RWPE2 (cell line): ENCODE measurements around the gene SLC37A1.

Experiments
- ATAC-seq: fragments of 200-7000 bp; cut with Tn5 transposase; 3 replicates; pipeline ENCODE4 v1.9.1; 2021; ENCODE audit warnings: low read depth
- DNase-seq: peaks from one replicate; pipeline ENCODE4 v3.0.0-alpha.2; 2020; ENCODE audit warnings: low spot score
- H3K27ac ChIP-seq: fragments of 450-650 bp; 2 replicates; pipeline ENCODE4 v1.5.1; 2017; ENCODE audit warnings: mild to moderate bottlenecking; ENCODE audit not compliant: poor library complexity, severe bottlenecking
- H3K27me3 ChIP-seq: fragments of 250-450 bp; sonication (Bioruptor Pico); 2 replicates; pipeline ENCODE4 v1.5.1; 2021; ENCODE audit warnings: mild to moderate bottlenecking, moderate library complexity; ENCODE audit not compliant: insufficient read depth, poor library complexity, severe bottlenecking
- H3K36me3 ChIP-seq: fragments of 250-450 bp; sonication (Bioruptor Pico); 2 replicates; pipeline ENCODE4 v1.5.1; 2020; ENCODE audit warnings: low read depth, mild to moderate bottlenecking, moderate library complexity
- H3K4me1 ChIP-seq: fragments of 250-450 bp; sonication (Bioruptor Pico); 2 replicates; pipeline ENCODE4 v1.5.1; 2021; ENCODE audit warnings: mild to moderate bottlenecking, moderate library complexity; ENCODE audit not compliant: insufficient read depth, poor library complexity, severe bottlenecking
- H3K4me3 ChIP-seq: fragments of 250-450 bp; sonication (Bioruptor Pico); 2 replicates; pipeline ENCODE4 v1.5.1; 2021; ENCODE audit warnings: mild to moderate bottlenecking, moderate library complexity; ENCODE audit not compliant: severe bottlenecking
- H3K9me3 ChIP-seq: fragments of 250-450 bp; sonication (Bioruptor Pico); 2 replicates; pipeline ENCODE4 v1.5.1; 2021; ENCODE audit warnings: mild to moderate bottlenecking, moderate library complexity; ENCODE audit not compliant: severe bottlenecking
- CTCF ChIP-seq: fragments of 450-650 bp; IDR thresholded peaks from one replicate; pipeline ENCODE4 v1.5.1; 2017; ENCODE audit warnings: mild to moderate bottlenecking, moderate library complexity; ENCODE audit not compliant: poor library complexity, severe bottlenecking

SLC37A1 gene

GRCh38 chr21:42607525-42608102 lies 94.0 kb downstream of the SLC37A1 start:
- H3K36me3 ChIP-seq: no peaks in the 10 kb centered on the region
- DNase-seq: no peak
- peaks cover 7% of the 10 kb centered on the region for H3K9me3 ChIP-seq
- no peaks in the 10 kb centered on the region for H3K4me1 ChIP-seq
- H3K27ac ChIP-seq: no peak overlapping the region
- no peaks in the 10 kb centered on the region for H3K27me3 ChIP-seq
- no peak for ATAC-seq
- H3K4me3 ChIP-seq: no peak overlapping the region
- TF ChIP-seq CTCF: no peak

DNA sequence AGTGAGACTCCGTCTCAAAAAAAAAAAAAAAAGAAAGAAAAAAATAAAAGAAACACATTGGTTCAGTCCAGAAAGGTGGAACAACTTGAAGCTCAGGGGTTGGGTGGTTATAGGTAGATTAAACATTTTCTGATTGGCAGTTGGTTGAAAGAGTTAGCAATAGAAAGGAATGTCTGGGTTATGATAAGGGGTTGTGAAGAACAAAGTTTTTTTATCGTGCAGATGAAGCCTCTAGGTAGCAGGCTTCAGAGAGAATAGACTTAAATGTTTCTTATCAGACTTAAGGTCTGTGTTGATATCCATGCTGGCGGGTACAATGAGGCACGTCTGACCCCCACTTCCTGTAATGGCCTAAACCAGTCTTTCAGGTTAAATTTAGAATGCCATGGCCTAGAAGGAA lies 94.8 kb downstream of the SLC37A1 start:
- DNase-seq: no peak

DNA sequence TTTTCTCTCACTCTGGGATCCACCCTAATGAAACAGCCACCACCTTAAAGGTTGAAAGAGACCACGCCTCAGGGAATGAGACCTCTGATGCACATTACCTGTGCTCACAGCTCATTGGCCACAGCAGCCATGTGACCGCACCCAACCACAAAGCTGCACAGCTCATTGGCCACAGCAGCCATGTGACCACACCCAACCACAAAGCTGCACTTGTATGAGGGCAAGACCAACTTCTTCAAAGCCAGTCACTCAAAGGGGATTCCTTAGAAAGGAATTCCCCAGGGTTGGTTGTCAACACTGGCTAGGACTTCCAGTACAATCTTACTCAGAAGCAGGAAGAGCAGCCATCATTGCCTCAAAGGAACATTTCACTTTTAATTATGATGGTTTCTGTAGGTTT lies 96.2 kb downstream of the SLC37A1 start:
- Histone ChIP-seq H3K36me3 (no peaks in the 10 kb centered on the region), H3K4me3 (no peak overlapping the region), H3K9me3 (peaks cover 3% of the 10 kb centered on the region), H3K4me1 (peaks cover 2% of the 10 kb centered on the region), H3K27me3 (no peaks in the 10 kb centered on the region), H3K27ac (no peak overlapping the region)
- no peak for TF ChIP-seq CTCF
- DNase-seq (peak; percentile 59), ATAC-seq (no peak)

More for the DNA sequence above, 94.8 kb downstream of the SLC37A1 start:
- no peak for ATAC-seq
- TF ChIP-seq CTCF: no peak
- H3K36me3 ChIP-seq: no peaks in the 10 kb centered on the region
- no peaks in the 10 kb centered on the region for H3K4me1 ChIP-seq
- no peak overlapping the region for H3K27ac ChIP-seq
- no peak overlapping the region for H3K4me3 ChIP-seq
- peaks cover 7% of the 10 kb centered on the region for H3K9me3 ChIP-seq
- no peaks in the 10 kb centered on the region for H3K27me3 ChIP-seq

DNA sequence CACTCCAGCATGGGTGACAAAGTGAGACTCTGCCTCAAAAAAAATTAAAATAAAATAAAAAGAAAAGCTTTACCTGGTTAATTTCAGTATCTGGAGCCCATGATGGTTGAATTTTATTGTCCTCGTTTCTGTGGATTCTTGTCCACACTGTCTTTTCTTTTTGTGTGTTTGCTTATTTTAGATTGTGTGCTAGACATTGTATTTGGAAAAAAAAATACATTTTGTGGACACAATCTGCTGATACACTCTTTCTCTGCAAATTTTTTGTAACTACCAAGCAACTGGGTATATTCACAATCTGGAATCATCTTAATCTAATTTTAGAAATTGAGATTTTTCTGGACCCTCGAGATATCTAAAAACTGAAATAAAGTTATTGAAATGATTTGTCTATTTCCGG lies 98.2 kb downstream of the SLC37A1 start:
- ATAC-seq (no peak), DNase-seq (no peak)
- Histone ChIP-seq H3K4me1 (peaks cover 4% of the 10 kb centered on the region), H3K4me3 (no peak overlapping the region), H3K36me3 (no peaks in the 10 kb centered on the region), H3K9me3 (no peaks in the 10 kb centered on the region), H3K27me3 (peaks cover 5% of the 10 kb centered on the region), H3K27ac (no peak overlapping the region)
- no peak for TF ChIP-seq CTCF

GRCh38 chr21:42612390-42612789 lies 98.7 kb downstream of the SLC37A1 start:
- no peak overlapping the region for H3K27ac ChIP-seq
- H3K27me3 ChIP-seq: peaks cover 5% of the 10 kb centered on the region
- H3K9me3 ChIP-seq: no peaks in the 10 kb centered on the region
- DNase-seq (no peak), ATAC-seq (no peak)
- H3K36me3 ChIP-seq: no peaks in the 10 kb centered on the region
- TF ChIP-seq CTCF: no peak
- H3K4me1 ChIP-seq: peaks cover 4% of the 10 kb centered on the region
- no peak overlapping the region for H3K4me3 ChIP-seq
